ENCODE results near the gene UBE2U.

- TF ChIP-seq EZH2phosphoT487 (IDR thresholded peaks at IDR 0.05; ENCODE audit: insufficient read depth, low read depth) (no peak), EZH2 (IDR thresholded peaks at IDR 0.05; ENCODE audit: insufficient read depth, poor library complexity, severe bottlenecking) (no peak)
These were observed 36.2 kb upstream of the UBE2U start for GRCh38 chr1:64167176-64167575.

All from GM23248 (cell line).